Amniotic stem cell (primary cell): ENCODE measurements around the gene ELMO1.

Source experiments
- DNase-seq: peaks from one replicate; lab custom pipeline; 2025; lab: John Stamatoyannopoulos, UW

The ELMO1 gene

DNA sequence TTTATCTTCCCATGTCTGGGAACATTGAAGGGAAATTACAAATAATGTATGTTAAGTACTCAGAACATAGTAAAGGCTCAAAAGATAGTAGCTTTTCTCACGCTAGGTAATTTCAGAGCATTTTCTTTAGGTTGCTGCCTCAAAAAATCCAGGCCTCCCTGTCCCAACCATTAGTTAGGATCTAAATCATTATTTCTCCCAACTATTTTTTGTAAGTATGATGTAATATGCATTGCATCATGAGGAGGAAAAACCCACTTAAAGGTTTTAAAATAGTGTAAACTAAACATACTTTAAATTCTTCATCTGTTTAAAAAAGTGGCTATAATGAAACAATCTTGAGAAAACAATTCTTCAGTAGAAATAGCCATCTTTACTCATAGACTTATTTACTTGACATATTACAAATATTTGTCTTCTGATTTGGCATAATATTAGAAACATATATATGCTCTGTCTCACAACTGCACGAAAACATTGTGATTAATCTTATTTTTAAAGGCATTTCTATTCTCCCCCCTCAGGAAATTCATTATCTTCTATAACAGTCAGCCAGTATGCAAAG, 329.3 kb downstream of the ELMO1 start:
- DNase-seq = no peak

GRCh38 chr7:37118004-37118403, 330.7 kb downstream of the ELMO1 start:
- DNase-seq = no peak

DNA sequence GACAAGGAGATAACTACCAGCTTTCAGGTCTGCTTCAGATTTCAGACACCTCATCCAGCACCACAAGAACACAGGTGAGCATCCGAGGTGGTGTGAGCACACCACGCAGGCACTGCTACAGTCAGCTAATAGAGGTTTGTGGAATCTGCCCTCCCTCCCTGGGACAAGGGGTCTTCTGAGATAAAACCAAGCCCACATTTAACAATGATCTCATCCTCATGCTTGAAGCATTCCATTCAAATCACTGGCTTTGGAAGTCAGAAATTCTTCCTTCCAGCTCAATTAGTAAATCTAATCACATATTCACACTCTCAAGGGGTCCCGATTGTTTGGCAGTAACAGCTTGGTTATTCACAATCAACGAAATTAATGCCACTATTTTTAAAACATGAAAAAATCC, 331.4 kb downstream of the ELMO1 start:
- no peak for DNase-seq

DNA sequence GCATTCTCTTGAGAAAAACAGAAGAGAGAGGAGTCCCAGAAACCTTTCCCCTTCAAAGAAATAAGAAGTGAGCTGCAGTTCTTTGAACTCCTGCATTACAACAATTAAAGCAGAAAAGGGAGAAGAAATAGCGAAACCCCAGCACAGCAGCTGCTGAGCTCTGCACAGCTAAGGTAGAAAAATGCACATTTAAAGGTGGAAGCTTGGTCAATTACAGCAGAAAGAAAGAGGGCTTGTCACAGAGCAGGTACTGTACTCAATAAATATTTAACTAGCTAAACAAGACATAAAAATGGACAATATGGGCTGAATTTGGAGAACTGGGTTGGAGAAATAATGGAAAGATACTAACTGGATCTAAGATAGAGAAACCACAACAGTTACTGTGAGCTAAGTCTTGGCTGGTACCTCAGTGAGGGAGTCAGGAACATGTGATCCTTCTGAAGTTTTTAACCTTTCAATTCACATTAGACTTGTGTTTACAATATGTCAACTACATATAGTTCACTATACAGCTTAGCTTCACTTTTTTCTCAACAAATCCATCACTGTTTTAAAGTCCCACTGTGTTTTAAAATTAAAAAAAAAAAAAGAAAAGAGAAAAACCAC, 332.5 kb downstream of the ELMO1 start:
- no peak for DNase-seq

DNA sequence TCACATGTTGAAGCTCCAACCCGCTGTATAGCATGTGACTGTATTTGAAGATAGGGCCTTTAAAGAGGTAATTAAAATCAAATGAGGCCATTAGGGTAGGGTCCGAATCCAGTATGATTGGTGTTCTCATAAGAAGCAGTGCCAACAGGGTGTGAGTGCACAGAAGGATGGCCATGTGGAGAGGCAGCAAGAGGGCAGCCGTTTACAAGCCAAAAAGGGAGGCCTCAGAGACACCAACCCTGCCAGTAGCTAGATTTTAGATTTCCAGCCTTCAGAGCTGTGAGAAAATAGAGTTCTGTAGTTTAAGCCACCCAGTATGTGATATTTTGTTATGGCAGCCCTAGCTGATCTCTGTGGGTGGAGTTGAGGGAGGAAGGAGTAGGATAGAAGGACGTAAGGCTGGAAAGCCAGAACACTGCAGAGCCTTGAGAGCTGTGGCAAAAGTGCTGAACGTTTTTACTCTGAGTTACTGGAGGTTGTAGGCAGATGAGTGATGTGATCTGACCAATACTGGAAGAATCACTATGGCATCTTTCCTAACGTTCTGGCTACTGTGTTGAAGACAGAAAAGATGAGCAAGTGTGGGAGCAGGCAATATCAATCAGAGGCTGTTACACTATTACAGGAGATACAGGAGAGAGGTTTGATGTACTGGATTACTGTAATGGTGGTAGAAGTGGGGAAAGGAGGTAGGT, 334.9 kb downstream of the ELMO1 start:
- no peak for DNase-seq

DNA sequence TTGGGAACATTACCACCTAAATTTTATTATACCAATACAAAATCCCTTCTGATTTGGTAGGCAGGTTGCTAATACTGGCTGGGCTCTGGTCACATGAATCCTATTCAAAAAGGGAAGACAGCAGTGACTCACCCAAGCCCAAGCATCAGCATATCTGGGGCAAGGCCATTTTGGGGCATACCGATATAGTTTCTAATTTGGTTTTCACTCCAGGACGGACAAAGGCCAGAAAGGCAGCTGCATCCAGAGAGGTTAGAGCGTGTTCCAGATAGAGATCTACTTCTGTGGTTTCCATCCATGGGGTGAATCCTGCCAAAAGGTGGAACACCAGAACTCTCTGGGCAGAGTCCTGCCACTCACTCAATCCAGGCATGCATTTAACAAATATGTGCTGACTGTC, 335.8 kb downstream of the ELMO1 start:
- no peak for DNase-seq

DNA sequence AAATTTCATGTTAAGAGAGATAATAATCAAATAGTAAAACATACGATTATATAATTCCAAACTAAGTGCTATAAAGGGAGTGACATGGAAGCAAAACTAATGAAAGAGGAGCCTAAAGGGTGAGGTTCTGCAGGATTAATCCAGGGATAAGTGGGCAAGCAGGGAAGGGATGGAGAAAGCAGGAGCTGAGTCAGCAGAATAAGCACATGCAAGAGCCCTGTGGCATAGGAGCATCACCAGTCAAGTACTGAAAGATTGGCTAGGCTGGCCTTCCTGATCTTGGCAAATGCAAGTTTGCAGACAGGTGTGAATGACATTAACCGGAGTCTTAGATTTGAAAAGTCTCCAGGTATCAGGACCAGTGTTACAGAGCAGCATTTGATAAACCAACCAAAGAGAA, 336.4 kb downstream of the ELMO1 start:
- DNase-seq = no peak

- no peak for DNase-seq
These were observed 337.2 kb downstream of the ELMO1 start for GRCh38 chr7:37111459-37111858.

- no peak for DNase-seq
These were observed 337.8 kb downstream of the ELMO1 start for GRCh38 chr7:37110660-37111424.

GRCh38 chr7:37109843-37110242, 338.8 kb downstream of the ELMO1 start:
- DNase-seq = no peak

DNA sequence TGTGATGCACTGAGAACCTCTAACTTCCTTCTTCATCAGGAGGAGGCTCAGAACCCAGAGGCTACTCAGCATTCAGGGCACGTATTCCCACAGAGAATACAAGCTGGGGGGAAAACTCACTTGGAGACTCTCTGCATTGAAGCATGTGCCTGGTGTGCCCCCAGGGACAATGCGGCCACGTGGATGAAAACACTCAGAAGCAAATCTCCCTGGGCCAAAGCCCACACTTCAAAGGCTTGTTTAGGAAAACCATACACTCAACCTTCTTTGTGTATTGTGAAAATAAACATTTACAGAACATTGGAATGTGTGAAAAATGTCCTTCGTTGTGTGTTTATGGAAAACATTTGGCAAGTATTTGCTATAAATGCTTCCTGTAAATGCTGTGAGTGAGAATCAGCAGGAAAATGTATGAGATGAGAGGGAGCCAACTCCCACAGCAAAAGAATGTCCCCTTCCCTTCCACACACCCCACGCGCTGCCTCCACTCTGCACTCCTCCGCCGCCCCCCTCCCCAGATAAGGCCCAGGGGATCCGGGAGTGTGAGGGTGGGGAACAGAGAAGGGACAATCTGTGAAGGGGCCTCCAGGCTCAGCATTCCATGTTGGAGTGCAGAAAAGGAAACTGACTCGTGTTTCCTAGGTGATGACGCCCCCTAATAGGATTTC, 339.5 kb downstream of the ELMO1 start:
- no peak for DNase-seq

DNA sequence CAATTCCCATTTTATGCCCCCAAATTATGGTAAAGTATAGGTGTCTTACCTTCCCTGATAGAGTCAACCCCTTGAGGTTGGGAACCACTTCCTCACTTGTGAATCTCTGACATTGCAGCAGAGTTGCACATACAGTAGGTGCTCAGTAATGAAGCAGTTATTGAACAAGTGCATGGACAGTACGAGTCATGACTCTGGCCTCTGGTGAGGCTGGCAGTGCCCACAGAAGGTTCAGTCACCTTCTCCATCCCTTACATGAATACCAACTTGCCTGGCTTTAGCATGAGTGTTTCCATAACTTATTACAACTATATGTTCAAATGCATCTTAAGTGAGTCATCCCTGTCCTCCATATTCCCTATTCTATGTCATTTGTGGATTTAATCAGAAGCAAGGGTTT, 340.0 kb downstream of the ELMO1 start:
- DNase-seq = no peak

DNA sequence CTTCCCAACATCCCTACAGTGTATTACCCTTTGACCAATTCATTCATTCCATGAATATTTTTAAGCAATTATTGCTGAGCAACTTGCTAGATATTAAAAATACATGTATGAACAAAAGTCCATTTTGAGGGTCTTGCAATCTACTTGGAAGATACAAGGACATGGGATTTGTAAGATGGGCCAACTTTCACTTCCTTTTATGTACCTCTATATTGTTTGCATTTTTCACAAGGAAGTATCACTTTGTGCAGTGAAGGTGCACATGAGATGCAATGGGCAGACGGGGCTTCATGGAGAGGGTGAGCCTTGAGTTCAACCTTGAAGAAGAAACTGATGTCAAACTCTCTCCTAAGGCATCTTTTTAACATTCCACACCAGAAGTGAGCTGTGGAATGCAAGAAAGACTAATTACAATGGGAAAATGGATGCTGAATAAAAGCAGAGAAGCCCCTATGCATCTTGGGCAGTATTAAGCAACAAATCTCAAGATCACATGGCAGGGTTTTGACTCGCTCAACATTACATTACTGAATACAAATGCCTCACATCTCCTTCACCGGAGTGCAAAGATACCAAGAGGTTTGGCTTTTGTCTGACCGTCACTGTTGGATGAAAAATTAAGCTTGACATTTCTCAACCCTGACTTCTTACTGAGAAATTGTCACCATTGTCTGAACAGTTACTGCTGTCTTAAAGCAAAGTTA, 341.5 kb downstream of the ELMO1 start:
- DNase-seq = no peak

- no peak for DNase-seq
These were observed 342.9 kb downstream of the ELMO1 start for GRCh38 chr7:37105762-37106161.

- no peak for DNase-seq
These were observed 343.7 kb downstream of the ELMO1 start for GRCh38 chr7:37104822-37105518.

DNA sequence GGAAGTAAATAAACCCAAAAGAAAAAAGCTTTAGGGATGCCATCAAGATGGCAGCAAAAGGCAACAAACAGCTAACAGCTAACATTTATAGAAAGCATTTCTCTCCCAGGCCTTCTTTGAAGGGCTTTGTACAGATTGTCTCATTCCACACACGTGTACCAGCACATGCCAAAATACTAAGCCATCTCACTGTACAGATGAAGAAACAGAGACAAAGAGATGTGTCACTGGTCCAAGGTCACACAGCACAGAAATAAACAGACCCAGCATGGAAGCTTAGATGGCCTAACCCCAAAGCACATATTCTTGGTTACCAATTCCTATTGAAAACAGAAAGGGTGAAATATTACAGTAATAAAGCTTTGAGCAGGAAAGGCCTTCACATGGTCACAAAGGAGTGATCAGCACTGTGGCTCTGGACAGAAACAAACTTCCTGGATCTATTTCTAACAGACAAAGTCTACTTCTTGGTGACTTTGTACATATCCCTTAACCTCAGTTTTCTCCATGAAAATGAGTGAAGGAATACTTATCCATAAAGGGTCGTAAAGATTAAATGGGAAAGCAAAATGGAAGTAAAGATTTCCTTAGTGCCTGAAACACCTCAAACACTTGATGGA, 346.0 kb downstream of the ELMO1 start:
- DNase-seq = no peak

DNA sequence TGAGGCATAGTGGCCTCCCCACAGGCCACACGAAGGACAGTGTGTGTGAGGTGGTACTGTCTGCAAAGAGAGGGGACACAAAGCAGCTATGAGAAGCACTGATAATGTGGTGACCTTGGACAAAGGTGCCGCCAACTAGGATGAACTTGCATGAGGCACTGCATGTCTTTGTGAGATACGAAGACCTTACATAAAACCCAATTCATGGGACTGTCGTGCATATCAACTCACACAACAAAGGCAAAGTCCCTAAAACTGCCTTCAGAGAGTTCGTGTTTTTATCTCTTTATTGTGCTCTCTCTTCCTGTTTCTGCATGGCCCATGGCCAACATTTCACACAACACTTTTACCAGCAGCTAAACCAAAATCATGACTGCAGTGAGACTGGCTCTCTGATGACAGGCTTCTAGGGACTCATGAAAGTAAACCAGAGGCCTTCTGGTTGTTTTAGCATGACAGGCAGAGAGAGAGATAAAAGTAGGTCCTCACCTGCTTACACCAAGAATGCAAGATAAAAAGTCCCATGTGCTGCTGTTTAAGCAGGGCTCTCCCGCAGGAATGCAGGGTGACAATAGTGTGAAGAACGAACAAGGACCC, 347.8 kb downstream of the ELMO1 start:
- no peak for DNase-seq

DNA sequence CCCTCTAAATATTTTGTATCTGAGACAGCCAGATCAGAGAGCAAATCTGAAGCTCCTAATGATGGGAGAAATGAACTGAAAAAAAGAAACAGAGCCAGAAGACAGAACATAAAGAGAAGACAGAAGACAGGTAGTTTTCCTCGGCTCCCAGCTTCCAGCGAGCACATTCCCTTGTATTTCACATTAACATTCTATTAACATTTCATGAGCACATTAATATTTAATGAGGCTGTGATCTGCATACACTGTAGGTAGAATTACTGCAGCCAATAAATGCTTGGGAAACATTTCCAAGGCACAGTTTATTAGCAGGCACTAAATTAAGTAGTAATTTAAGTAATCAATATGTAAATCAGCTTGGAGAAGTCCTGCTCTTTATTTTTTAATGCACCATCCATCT, 349.9 kb downstream of the ELMO1 start:
- DNase-seq = no peak

DNA sequence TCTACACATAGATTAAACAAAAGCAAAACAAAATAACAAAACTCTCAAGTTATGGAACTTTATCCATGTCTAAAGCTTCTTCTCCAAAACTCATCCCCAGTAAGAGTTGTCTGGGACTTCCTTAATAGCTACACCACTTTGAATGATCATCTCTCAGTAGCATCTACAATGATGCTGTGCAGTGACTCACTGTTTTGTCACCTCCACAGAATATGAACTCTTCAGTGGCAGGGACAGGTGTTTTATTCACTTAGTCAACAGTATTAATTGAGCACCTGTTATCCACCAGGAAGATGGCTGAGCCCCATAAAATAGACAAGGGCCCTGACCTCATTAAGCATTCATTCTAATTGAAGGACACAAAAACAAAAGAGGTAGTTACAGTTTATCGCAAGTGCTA, 350.7 kb downstream of the ELMO1 start:
- DNase-seq = no peak

DNA sequence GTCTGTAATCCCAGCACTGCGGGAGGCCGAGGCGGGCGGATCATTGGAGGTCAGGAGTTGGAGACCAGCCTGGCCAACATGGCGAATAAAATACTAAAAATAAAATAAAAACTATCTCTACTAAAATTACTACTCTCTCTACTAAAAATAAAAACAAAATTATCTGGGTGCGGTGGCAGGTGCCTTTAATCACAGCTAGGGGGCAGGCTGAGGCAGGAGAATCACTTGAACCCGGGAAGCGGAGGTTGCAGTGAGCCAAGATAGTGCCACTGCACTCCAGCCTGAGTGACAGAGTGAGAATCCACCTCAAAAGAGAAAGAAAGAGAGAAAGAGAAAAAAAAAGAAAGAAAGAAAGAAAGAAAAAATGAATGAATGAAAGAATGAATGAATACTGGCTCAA, 351.4 kb downstream of the ELMO1 start:
- no peak for DNase-seq
